OCI-LY7 (cell line): ENCODE measurements around the gene RPS6KA3. TPM values are rescaled to one million over a fixed set of nuclear protein-coding genes. Genes with fewer than 3 reads are reported as not detected.

Experiments
- BruUV-seq: library from RNA; stranded (reverse); fragments of 400-500 nt; replicated peaks from 2 replicates; lab custom pipeline; 2021; lab: Mats Ljungman, UMichigan
- CTCF ChIA-PET: fragments of 300-600 bp; sonication (Branson Sonifier 250); formaldehyde crosslinking; loops from one replicate; lab custom pipeline; 2022; ENCODE audit warnings: antibody characterized with exemption; ENCODE audit not compliant: unreplicated experiment; lab: Charles Lee
- POLR2A ChIA-PET: fragments of 300-600 bp; sonication (Branson Sonifier 250); formaldehyde crosslinking; loops from one replicate; lab custom pipeline; 2022; ENCODE audit warnings: antibody characterized with exemption; lab: Charles Lee
- DNase-seq: peaks from one replicate; pipeline ENCODE4 v3.0.0-alpha.2; 2015; ENCODE audit warnings: low spot score
- H2AFZ ChIP-seq: fragments of 200-600 bp; sonication (generic), shearing (Covaris generic); 2 replicates; pipeline ENCODE4 v1.6.1; 2014; ENCODE audit warnings: mild to moderate bottlenecking, antibody characterized with exemption, low read length, moderate library complexity
- H3K27ac ChIP-seq: fragments of 200-600 bp; sonication (generic); 2 replicates; pipeline ENCODE4 v1.5.1; 2014; ENCODE audit warnings: mixed run types, low read depth, mild to moderate bottlenecking, moderate library complexity, low read length, inconsistent platforms; ENCODE audit not compliant: poor library complexity, severe bottlenecking
- H3K36me3 ChIP-seq: fragments of 200-600 bp; sonication (generic); 2 replicates; pipeline ENCODE4 v1.6.1; 2014; ENCODE audit warnings: mild to moderate bottlenecking, antibody characterized with exemption, low read length, moderate library complexity, mixed read lengths; ENCODE audit not compliant: insufficient read depth
- H3K4me1 ChIP-seq: fragments of 200-600 bp; sonication (generic); 2 replicates; pipeline ENCODE4 v1.5.1; 2014; ENCODE audit warnings: mild to moderate bottlenecking, low read length; ENCODE audit not compliant: insufficient read depth, poor library complexity, severe bottlenecking
- H3K4me2 ChIP-seq: fragments of 200-600 bp; sonication (generic); 2 replicates; pipeline ENCODE4 v1.6.1; 2014; ENCODE audit warnings: mild to moderate bottlenecking, low read length
- H3K4me3 ChIP-seq: fragments of 200-600 bp; sonication (generic); 2 replicates; pipeline ENCODE4 v1.5.1; 2014; ENCODE audit warnings: mild to moderate bottlenecking, low read depth, low read length; ENCODE audit not compliant: poor library complexity, severe bottlenecking
- H3K79me2 ChIP-seq: fragments of 200-600 bp; sonication (generic); 2 replicates; pipeline ENCODE4 v1.6.1; 2016; ENCODE audit warnings: low read depth, mild to moderate bottlenecking, low read length, moderate library complexity, mixed read lengths; ENCODE audit not compliant: insufficient read depth
- H3K9me2 ChIP-seq: fragments of 200-600 bp; sonication (generic); 2 replicates; pipeline ENCODE4 v1.6.1; 2016; ENCODE audit warnings: mild to moderate bottlenecking, low read length, mixed read lengths; ENCODE audit not compliant: insufficient read depth
- H3K9me3 ChIP-seq: fragments of 200-600 bp; sonication (generic); 2 replicates; pipeline ENCODE4 v1.6.1; 2014; ENCODE audit warnings: mild to moderate bottlenecking, mixed run types, low read length, mixed read lengths
- H4K20me1 ChIP-seq: fragments of 200-600 bp; sonication (generic); 2 replicates; pipeline ENCODE4 v1.6.1; 2014; ENCODE audit warnings: mild to moderate bottlenecking, antibody characterized with exemption, low read length, moderate library complexity, mixed read lengths; ENCODE audit not compliant: insufficient read depth
- CTCF ChIP-seq: fragments of 200-600 bp; sonication (generic); conservative IDR thresholded peaks from 2 replicates; pipeline ENCODE4 v1.5.1; 2014; ENCODE audit warnings: mild to moderate bottlenecking, antibody characterized with exemption, low read length, moderate library complexity, mixed read lengths
- EZH2phosphoT487 ChIP-seq: fragments of 200-600 bp; sonication (generic); IDR thresholded peaks from 2 replicates; pipeline ENCODE4 v1.6.1; 2018; ENCODE audit warnings: low read depth, borderline replicate concordance, mild to moderate bottlenecking, mixed run types, antibody characterized with exemption, low read length, moderate library complexity, mixed read lengths
- intact Hi-C: fragments of 100-400 bp; cut with micrococcal nuclease; formaldehyde crosslinking; loops from one replicate; pipeline ENCODE4 v1.10.0; 2022; ENCODE audit not compliant: unreplicated experiment
- total RNA-seq, 2 experiments: library from RNA; depleted of rRNA in 1 of 2; stranded (reverse); fragments of >200 nt in 1 of 2; shearing (Covaris generic) in 1 of 2; gene quantifications; 2 replicates each; pipeline ENCODE4 v1.2.3, GENCODE V29; 2014 to 2022

The RPS6KA3 gene
- total RNA-seq, 2 experiments from 2014 or later = 21.6 to 35.4 TPM

GRCh38 chrX:20263474-20263873, 3.2 kb downstream of the RPS6KA3 start:
- no peak overlapping the region for H2AFZ ChIP-seq
- peaks cover 63% of the 10 kb centered on the region for H3K79me2 ChIP-seq
- no peaks in the 10 kb centered on the region for H3K9me3 ChIP-seq
- BruUV-seq = no TSS peak
- H3K4me1 ChIP-seq = peaks cover 28% of the 10 kb centered on the region
- ChIA-PET POLR2A (interaction anchor here (0.6 to 1.0 kb wide), 4 partner anchors 16 to 34 kb away, joined by 3 to 4 read pairs (median 3); no protein-coding TSS in a partner anchor), CTCF (no interaction called here)
- peaks cover 8% of the 10 kb centered on the region for H4K20me1 ChIP-seq
- TF ChIP-seq EZH2phosphoT487 = no peak
- no peak for TF ChIP-seq CTCF
- H3K4me3 ChIP-seq = peak overlapping the region; percentile 97
- H3K36me3 ChIP-seq = no peaks in the 10 kb centered on the region
- H3K4me2 ChIP-seq = peak overlapping the region; percentile 89
- H3K9me2 ChIP-seq = no peaks in the 10 kb centered on the region
- intact Hi-C loops = no loop called here
- peak overlapping the region; percentile 28 for H3K27ac ChIP-seq
- peak; percentile 28 for DNase-seq

- Histone ChIP-seq H3K4me1 (peaks cover 22% of the 10 kb centered on the region), H3K27ac (no peak overlapping the region), H3K9me3 (no peaks in the 10 kb centered on the region), H3K4me2 (no peak overlapping the region), H3K4me3 (no peak overlapping the region), H3K79me2 (peaks cover 59% of the 10 kb centered on the region), H3K36me3 (no peaks in the 10 kb centered on the region), H3K9me2 (no peaks in the 10 kb centered on the region), H2AFZ (no peak overlapping the region), H4K20me1 (peaks cover 8% of the 10 kb centered on the region)
- no peak for TF ChIP-seq EZH2phosphoT487
- TF ChIP-seq CTCF = no peak
- intact Hi-C loops = no loop called here
- POLR2A ChIA-PET = no interaction called here
- DNase-seq = no peak
- BruUV-seq = no TSS peak
- CTCF ChIA-PET = no interaction called here
These were observed 5.8 kb downstream of the RPS6KA3 start for GRCh38 chrX:20260885-20261284.

GRCh38 chrX:20254712-20255299, 11.9 kb downstream of the RPS6KA3 start:
- CTCF ChIA-PET = no interaction called here
- POLR2A ChIA-PET = no interaction called here
- Histone ChIP-seq H2AFZ (no peak overlapping the region), H3K36me3 (peaks cover 16% of the 10 kb centered on the region), H3K79me2 (no peaks in the 10 kb centered on the region; the same call in 1 of the 2 replicates), H4K20me1 (no peaks in the 10 kb centered on the region), H3K4me3 (no peak overlapping the region), H3K4me1 (peaks cover under 1% of the 10 kb centered on the region), H3K9me3 (no peaks in the 10 kb centered on the region), H3K9me2 (no peaks in the 10 kb centered on the region), H3K4me2 (no peak overlapping the region), H3K27ac (no peak overlapping the region)
- no peak for TF ChIP-seq CTCF
- no peak for TF ChIP-seq EZH2phosphoT487
- no peak for DNase-seq
- no TSS peak for BruUV-seq
- intact Hi-C loops = loop anchor here (5.0 kb wide), 1 partner anchor 72 kb away; no protein-coding TSS in a partner anchor
